Dedifferentiated amniotic fluid mesenchymal stem cell (primary cell): Measurements from ENCODE around the gene KLHL5.
"Not testable (repeated sequence)": the region's sequence is repeated elsewhere in the genome, so short reads cannot be mapped to it uniquely, and the experiment has no call there.

Source experiments
- DNase-seq: peaks from one replicate; pipeline ENCODE4 v3.0.0-alpha.2; 2016; ENCODE audit errors: extremely low spot score

Gene KLHL5

GRCh38 chr4:39102297-39102696 lies 40.3 kb downstream of the KLHL5 start:
- DNase-seq: no peak

- DNase-seq: no peak
Measured at GRCh38 chr4:39103291-39103690, 41.3 kb downstream of the KLHL5 start.

- DNase-seq: no peak
Measured at GRCh38 chr4:39104255-39104654, 42.2 kb downstream of the KLHL5 start.

- DNase-seq: no peak
Measured at GRCh38 chr4:39106011-39106410, 44.0 kb downstream of the KLHL5 start.

GRCh38 chr4:39114436-39114835 lies 52.4 kb downstream of the KLHL5 start:
- DNase-seq: no peak

GRCh38 chr4:39118034-39118658 lies 56.1 kb downstream of the KLHL5 start:
- no peak for DNase-seq

GRCh38 chr4:39120418-39120817 lies 58.4 kb downstream of the KLHL5 start:
- no peak for DNase-seq

- DNase-seq: no peak
Measured at GRCh38 chr4:39124885-39125599, 63.0 kb downstream of the KLHL5 start.

GRCh38 chr4:39125600-39125985 lies 63.6 kb downstream of the KLHL5 start:
- DNase-seq: no peak

- no peak for DNase-seq
Measured at GRCh38 chr4:39126256-39127095, 64.4 kb downstream of the KLHL5 start.

- DNase-seq: no peak
Measured at GRCh38 chr4:39133623-39134022, 71.6 kb downstream of the KLHL5 start.

- DNase-seq: no peak
Measured at GRCh38 chr4:39134683-39135306, 72.8 kb downstream of the KLHL5 start.

GRCh38 chr4:39138227-39138626 lies 76.2 kb downstream of the KLHL5 start:
- DNase-seq: not testable (repeated sequence)

GRCh38 chr4:39146211-39146610 lies 84.2 kb downstream of the KLHL5 start:
- no peak for DNase-seq

- no peak for DNase-seq
Measured at GRCh38 chr4:39154009-39154408, 92.0 kb downstream of the KLHL5 start.

- no peak for DNase-seq
Measured at GRCh38 chr4:39157520-39157919, 95.5 kb downstream of the KLHL5 start.

- no peak for DNase-seq
Measured at GRCh38 chr4:39166177-39166576, 104.1 kb downstream of the KLHL5 start.

GRCh38 chr4:39166669-39167068 lies 104.6 kb downstream of the KLHL5 start:
- no peak for DNase-seq

GRCh38 chr4:39169426-39169825 lies 107.4 kb downstream of the KLHL5 start:
- DNase-seq: no peak

GRCh38 chr4:39170301-39170700 lies 108.3 kb downstream of the KLHL5 start:
- no peak for DNase-seq
